NOMO-1 treated with DMSO at 0.1 percent for 48 hours (cell line): ENCODE results near the gene USP22.
"Not testable (repeated sequence)": the region's sequence is repeated elsewhere in the genome, so short reads cannot be mapped to it uniquely, and the experiment has no call there.

Experiments used
- DNase-seq: peaks from one replicate; lab custom pipeline; 2025; ENCODE audit not compliant: unreplicated experiment; lab: John Stamatoyannopoulos, UW

Gene USP22

DNA sequence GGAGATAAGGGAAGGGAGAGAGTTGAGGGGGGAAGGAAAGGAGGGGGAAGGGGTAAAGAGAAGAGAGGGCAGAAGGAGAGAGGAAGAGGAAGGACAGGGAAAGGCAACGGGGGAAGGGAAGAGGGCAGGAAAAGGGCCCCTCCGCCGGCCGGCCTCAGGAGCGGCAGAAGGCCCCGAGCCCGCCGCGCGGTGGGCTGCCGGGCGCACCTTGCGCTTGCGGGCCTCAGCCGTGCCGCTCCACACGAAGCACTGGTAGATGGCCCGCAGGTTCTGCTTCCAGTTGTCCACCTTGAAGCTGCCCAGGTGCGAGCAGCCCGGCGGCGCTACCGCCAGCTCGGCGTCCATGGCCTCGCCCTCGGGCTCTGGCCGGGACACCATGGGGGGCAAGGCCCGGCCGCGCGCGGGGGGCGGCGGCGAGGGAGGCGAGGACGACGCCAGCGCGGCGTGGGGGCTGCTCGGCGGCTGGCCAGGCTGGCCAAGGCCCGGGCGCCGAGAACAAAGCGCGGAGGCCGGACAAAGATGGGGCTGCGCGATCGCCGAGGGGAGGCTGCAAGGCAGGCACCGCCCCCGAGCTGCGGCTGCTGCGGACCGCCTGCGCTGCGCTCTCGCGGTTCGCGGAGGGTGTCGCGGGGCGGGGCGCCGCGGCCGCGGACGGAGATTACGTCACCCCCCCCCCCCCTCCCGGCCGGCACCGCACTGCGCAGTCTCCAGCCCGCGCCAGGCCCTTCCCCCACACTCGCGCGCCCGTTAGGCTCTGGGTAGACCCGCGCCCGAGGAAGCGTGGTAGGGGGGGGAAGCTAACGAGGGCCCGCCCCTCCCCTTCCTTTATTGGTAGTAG, at the start of gene USP22:
Gene USP22, minus strand, starts transcription at position 554 of the 838 bp plus-strand sequence. Its CDS starts 176 bp downstream, at position 378.
- peak; percentile 67 for DNase-seq

DNA sequence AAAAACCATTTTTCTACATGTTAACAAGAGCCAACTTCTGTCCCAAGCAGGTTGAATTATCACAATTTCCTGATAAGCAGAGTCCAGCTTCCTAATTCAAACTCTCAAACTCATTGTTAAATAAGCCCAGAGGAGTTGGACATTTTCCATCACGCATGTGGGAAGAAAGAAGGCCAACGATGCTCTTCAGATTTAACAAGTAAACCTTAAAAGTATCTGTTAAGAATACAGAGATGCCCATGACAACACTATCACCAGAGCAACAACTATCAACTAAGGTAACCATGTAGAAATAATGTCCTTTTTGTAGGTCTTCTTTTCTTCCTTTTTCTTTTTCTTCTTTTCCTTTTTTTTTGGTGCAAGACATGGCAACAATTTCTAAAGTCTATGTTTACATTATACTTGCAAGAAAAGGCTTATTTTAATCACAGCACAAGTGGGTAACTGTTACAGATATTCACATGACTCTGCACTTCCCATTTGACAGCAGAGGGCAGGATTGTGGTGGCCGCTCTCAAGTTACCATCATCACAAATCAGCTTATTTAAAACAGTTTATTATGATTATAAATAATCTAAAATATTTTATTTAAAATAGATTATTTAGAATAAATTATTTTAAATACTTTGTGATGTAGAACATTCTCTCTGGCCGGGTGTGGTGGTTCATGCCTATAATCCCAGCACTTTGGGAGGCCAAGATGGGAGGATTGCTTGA, 48.2 kb upstream of the USP22 start:
- DNase-seq: no peak

DNA sequence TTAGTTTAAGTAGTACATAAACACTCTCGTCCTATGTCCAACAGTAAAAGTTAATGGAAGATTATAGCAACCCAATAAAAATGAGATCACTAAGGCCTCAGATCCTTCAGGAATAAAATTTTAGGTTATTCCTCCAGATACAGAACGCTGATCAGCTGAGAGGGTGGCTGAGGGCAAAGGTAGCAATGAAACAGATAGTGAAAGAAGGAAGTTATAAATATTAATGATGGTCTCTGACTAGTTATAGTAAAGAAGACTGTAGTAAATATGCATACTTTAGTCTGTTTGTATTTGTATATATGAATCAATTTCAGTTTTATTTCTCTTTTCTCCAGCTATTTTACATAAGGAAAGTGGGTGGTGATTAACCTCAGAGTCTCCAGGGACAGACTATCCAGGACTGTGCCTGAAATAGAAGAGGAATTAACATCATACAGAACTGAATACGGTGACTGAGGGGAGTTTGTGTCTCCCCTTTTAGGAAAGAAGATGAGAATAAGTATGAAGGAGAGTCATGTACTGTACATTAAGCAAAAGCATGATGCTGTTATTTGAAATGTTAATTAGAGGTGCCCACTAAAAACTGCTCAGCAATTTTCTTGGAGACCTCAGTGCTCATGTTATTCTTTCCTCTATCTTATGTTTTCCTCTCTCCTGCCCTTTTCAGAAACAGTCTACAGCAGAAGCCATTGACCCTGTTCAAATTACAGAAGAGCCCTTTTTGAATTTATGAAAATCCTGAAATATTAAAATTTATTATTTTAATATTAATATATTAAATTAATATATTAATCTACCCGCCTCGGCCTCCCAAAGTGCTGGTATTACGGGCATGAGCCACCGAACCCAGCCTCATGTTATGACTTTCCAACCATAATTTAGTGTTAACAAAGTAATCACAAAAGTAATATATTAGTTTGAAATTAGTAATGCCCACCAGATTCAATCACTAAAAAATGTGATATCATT, 47.4 kb upstream of the USP22 start:
- peak; percentile 18 for DNase-seq

DNA sequence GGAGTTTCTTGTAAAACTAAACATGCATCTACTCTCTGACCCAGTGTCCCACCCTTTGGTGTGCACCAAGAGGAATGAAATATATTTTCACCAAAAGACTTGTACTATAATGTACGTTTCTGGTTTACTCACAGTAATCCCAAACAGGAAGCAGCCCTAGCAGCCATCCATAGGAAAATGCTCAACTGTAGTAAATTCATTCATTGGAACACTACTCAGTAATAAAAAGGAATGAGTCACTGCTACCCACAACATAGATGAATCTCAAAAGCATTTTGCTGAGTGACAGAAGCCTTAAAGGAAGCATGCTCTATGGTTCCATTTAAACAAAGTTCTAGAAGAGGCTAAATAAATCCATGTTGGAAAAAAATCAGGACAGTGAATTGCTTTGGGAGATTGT, 46.3 kb upstream of the USP22 start:
- no peak for DNase-seq

DNA sequence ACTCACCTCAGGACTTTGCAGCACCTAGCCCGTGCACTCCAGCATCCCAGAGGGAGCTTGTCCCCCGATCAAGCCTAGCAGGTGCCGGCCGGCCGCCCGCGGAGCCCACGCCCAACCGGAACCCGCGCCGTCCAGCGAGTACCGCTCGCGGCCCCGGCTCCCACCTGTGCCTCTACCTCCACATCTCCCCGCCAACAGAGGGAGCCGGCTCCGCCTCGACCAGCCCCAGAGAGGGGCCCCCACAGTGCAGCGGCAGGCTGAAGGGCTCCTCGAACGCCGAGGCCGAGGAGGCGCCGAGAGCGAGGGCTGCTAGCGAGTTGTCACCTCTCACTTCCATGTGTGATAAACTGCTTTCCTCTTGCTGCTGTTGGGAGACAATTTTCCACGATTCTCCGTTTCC, 42.9 kb upstream of the USP22 start:
- no peak for DNase-seq

DNA sequence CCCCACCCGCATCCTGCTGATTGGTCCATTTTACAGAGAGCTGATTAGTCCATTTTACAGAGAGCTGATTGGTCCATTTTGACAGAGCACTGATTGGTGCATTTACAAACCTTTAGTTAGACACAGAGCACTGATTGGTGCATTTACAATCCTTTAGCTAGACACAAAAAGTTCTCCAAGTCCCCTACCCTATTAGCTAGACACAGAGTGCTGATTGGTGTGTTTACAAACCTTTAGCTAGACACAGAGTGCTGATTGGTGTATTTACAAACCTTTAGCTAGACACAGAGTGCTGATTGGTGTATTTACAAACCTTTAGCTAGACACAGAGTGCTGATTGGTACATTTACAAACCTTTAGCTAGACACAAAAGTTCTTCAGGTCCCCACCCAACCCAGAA, 42.5 kb upstream of the USP22 start:
- not testable (repeated sequence) for DNase-seq

DNA sequence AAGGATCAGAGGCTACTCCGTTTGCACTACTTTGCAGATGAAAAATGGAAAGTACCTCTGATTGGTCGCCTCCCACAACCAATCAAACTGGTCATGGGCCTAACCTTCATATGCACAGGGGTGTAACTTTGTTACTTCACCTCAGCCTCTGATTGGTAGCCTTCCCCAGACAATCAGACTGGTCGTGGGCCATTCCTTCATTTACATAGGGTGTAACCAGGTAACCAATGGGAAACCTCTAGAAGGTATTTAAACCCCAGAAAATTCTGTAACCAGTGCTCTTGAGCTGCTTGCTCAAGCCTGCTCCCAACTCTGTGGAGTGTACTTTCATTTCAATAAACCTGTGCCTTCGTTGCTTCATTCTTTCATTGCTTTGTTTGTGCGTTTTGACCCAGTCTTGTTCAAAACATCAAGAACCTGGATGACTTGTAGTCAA, 39.2 kb upstream of the USP22 start:
- no peak for DNase-seq

DNA sequence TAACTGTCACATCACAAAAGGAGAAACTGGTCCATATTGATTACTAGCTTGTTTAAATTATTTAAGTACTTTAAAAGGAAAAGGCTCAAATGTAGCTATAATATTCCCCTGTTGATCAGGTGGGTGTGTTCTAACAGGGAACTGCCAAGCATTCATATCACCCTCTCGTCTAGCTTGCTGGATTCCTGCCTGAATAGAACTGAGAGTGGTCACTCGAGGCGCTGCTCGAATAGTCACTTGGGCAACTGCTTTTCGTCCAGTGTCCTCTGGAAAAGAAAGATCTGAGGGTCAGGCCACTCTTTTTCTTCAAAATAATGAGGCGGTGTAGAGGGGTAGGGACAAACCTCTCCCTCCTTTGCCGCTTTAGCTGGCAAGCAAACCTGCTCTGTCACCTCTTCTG, 36.4 kb upstream of the USP22 start:
- no peak for DNase-seq

DNA sequence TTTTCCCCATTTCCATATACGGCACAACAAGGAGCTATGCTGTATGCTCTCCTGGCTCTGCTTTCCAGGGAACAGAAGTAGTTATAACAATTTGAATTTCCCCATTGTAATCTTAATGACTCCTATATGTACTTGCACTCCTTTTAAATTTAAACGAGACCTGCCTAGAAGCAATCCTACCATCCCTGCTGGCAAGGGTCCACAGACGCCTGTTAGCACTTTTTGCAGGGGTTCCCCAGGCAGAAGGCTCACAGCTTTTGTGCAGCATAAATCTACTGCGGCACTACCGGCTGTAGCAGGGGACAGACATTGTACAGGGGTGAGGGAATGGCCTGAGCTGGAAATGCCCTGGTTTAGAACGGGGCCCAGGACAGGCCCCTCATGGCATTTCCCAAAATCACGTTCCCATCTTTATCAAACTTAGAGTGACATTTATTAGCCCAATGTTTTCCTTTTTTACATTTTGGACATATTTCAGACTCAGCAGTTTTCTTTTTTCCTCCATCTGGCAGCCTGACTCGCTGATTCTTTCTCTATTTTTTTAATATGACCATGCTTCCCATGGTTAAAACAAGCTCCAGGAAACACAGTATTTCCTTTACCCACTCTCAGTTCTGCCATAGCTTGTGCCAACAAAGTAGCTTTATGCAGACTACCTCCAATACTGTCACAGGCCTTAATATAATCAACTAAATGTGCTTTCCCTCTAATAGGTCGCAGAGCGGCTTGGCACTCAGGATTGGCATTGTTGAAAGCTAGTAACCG, 35.4 kb upstream of the USP22 start:
- no peak for DNase-seq

DNA sequence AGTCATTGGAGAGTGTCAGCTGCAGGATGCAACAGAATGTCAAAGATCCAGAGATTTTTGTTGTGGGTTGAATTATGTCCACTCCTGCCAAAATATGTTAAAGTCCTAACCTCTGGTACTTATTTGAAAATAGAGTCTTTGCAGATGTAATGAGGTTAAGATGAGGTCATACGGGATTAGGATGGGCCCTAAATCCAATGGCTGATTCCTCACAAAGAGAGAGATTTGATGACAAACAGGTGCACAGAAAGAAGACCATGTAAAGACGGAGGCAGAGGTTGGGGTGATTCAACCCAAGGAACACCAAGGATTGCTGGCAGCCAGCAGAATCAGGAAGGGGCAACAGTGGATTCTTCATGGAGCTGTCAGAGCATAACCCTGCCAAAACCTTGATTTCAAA, 34.5 kb upstream of the USP22 start:
- DNase-seq: no peak

DNA sequence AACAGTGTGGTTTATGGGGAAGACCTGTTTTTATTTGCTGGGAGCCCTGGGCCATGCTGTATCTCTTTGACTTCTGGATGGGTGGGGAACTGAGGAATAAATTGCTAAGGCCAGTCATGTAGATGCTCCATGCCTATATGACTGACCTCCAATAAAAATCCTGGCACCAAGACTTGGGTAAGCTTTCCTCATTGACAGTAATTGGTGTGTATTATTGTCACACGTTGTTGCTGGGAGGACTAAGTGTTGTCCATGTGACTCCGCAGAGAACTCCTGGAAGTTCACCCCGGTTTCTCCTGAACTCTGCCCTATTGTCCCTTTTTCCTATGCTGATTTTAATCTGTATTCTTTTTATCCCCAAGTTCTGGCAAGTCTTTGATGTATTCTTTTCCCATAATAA, 33.4 kb upstream of the USP22 start:
- DNase-seq: no peak

DNA sequence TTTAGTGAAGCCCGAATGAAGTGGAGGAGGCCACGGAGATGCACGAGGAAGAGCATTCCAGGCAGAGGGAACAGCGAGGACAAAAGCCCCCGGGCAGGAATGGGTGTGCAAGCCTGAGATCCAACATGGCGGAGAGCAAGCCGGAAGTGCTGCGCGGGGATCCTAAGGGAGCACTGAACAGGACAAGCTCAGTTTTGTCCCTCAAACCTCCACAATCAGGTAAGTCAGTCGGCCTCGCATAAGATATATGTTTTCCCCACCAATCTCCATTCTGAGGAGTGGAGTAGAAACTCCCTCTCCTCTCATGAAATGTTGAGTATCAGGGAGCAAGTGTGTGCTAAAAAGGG, 32.9 kb upstream of the USP22 start:
- DNase-seq: no peak

DNA sequence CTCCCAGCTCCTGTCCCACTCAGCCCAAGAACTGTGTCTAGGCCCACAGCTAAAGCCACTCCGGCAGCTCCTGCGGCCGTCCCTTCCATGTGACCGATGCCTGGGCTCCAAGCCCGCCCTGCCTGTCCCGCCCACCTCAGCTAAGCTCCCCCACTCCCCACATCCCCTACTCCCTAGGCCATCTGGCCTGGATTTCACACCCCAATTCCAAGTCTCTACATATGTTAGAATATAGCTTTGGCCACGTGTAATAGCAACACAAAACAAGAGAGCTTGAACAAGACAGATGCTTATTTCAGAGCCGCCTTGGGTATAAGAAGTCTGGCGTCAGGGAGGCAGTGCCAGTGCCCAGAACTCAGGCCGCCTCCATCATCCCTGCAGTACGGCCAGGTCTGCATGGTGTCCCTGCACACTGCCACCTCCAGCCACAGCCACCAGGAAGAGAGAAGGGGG, 30.0 kb upstream of the USP22 start:
- DNase-seq: no peak

DNA sequence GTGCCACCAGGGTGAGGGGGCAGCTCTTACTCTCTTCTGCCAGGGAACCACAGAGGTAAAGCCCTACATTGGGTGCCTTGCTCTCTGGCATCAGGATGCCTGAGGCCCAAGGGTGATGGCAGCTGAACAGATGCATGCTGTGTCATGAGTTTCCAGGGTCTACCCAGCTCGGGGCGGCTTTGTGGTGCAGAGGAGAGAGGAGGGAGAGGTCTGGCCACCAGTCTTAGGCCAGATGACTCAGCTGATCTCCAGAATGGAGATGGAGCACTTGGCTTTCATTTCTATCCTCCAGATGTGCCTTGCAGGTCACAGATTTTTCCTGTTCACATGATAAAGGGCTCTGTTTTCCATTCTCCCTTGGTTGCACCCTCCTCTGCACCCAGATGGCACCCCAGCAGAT, 23.6 kb upstream of the USP22 start:
- no peak for DNase-seq

DNA sequence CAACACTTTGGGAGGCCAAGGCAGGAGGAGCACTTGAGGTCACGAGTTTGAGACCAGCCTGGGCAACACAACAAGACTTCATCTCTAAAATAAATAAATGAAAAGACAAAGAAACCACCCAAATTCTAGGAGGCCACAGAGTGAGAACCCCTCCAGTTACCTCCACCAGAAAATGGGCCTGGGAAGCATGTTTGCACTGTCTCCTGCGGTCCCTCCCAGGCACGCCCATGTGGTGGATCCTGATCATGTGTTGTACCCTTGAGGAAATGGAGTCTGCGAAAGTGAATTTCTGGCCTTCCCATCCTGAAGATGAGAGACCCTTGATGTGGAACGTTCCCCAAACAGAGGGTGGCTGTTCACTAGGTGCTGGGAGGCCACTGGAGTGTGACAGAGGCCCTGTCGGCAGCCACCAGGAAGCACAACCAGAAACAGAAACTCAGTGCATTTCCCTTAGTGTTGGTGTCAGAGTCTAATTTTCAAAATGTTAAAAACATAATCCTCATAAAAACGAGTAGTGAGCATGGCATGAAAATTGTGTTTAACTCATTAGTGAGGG, 19.2 kb upstream of the USP22 start:
- no peak for DNase-seq

DNA sequence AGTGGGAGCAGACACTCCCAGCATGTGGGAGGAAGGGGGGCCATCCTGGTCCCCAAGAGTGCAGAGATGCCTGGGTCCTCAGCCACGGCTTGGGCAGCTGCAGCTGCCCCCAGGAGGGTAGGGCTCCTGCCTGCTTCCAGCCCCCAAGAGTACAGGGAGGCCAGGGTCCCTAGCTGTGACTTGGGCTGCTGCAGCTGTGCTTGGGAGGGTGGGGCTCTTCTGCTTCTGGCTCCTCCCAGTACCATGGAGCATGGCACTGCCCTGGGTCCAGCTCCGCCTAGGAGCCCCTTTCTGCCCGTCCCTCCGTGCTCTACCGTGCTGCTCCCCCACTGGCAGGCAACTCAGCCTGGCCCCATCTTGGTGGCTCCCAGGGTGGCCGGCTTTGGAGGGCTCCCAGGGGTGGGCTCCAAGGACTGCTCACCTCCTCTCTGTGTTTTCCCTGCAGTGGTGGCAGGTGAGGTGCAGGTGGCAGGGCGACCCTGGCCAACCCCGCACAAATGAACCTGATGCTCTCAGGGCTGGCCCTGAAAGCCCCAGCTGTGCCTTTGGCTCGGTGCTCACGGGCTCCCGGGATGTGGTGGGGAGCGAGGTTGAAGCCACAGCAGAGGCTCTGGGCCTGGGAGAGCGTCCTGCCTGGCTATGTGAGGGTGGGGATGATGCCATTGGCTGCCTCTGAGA, 18.5 kb upstream of the USP22 start:
- DNase-seq: no peak

DNA sequence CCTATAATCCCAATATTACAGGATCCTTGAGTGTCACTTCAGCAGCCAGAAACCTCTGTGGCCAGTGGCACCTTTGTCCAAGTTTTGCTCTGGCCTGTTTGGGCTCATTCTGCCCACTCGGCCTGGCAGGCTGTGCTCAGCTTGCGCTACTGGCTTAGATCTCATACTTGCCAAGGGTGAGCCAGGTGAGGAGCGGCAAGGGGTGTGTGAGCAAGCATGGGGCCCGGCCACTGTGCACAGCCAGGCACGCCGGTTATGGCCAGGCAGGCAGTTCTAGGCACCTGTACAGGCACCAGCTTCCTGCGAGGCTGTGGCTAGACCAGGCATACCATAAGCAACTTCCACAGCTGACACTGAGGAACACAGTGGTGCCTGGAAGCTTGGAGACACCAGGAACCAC, 16.9 kb upstream of the USP22 start:
- DNase-seq: no peak

DNA sequence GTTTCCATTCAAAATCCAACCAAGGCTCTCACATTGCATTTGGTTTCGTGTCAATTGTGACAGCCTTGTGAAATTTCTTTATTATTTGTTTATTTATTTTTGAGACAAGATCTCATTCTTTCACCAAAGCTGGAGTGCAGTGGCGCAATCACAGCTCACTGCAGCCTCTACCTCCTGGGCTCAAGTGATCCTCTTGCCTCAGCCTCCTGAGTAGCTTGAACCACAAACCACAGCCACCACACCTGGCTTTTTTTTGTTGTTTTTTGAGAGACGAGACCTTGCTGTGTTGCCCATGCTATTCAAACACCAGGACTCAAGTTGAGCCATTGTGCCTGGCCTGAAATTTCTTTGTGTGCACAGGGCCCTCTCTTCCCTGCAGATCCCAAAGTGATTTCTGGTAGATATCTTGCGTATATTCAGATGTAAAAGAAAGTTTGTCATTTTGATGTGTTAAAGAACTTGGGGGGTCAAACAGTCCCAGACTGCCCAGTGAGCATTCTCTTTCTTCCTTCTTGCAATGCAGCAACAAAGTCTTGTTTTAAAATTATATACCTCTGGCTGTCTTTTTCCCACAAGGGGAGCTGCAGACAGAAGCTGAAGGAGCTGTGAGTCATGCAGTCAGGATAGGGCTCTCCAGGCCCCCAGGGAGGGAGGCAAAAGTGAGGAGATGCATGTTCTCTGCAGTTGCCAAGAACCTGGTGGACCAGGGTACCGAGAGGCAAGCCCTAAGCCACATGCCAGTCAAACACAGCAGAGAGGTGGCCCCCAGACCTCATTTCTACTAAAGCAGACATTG, 15.5 kb upstream of the USP22 start:
- DNase-seq: no peak

DNA sequence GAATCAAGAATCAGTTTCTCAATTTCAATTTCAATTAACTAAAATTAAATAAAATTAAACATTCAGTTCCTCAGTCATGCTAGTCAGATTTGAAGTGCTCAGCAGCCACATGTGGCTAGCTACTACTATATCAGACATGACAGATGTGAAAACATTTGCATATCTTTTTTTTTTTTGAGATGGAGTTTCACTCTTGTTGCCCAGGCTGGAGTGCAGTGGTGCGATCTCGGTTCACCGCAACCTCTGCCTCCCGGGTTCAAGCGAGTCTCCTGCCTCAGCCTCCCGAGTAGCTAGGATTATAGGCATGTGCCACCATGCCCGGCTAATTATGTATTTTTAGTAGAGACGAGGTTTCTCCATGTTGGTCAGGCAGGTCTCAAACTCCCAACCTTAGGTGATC, 10.2 kb upstream of the USP22 start:
- DNase-seq: not testable (repeated sequence)
